ENCODE results near the gene HLA-G. TPM values are rescaled to one million over a fixed set of nuclear protein-coding genes. Genes with fewer than 3 reads are reported as not detected.

The HLA-G gene
- total RNA-seq, 2 experiments from 2014 or later: 2.7 to 2.9 TPM

- Mint-ChIP-seq H3K4me3 (no peak overlapping the region), H3K9me3 (no peaks in the 10 kb centered on the region), H3K27me3 (peaks cover 52% of the 10 kb centered on the region), H3K27ac (no peak overlapping the region), H3K4me1 (ENCODE audit: low read depth) (peaks cover 14% of the 10 kb centered on the region), H3K36me3 (ENCODE audit: low read depth) (no peaks in the 10 kb centered on the region)
- no peak for TF ChIP-seq CTCF (IDR thresholded peaks at IDR 0.05)
- intact Hi-C loops (cut with DNase I, micrococcal nuclease): no loop called here
- POLR2A ChIA-PET: no interaction called here
- Histone ChIP-seq H3K4me3 (ENCODE audit: low read length) (no peak overlapping the region), H3K27ac (ENCODE audit: low read depth in 1 of 2, low read length in 2 of 2) (no peak overlapping the region), H3K4me1 (ENCODE audit: insufficient read depth, low read length) (peaks cover 15% of the 10 kb centered on the region), H3K27me3 (ENCODE audit: control insufficient read depth in 1 of 2, insufficient read depth in 2 of 2, low read length in 2 of 2) (peaks cover 24 to 40% of the 10 kb centered on the region in 2 experiments), H3K9me3 (ENCODE audit: control insufficient read depth in 1 of 2, insufficient read depth in 1 of 2, low read length in 2 of 2) (peaks cover 6 to 7% of the 10 kb centered on the region in 2 experiments), H3K36me3 (ENCODE audit: insufficient read depth, low read length) (no peaks in the 10 kb centered on the region)
- ATAC-seq (ENCODE audit: poor library complexity): peak; percentile 54
- CTCF ChIA-PET: interaction anchor here (1.7 kb wide), 1 partner anchor 168 kb away, joined by 5 read pairs; no protein-coding TSS in a partner anchor
- DNase-seq: peak in 6 of 14 experiments; percentile 13 to 48 (median 28)
Observed at GRCh38 chr6:29845405-29846006, 17.9 kb downstream of the HLA-G start.

DNA sequence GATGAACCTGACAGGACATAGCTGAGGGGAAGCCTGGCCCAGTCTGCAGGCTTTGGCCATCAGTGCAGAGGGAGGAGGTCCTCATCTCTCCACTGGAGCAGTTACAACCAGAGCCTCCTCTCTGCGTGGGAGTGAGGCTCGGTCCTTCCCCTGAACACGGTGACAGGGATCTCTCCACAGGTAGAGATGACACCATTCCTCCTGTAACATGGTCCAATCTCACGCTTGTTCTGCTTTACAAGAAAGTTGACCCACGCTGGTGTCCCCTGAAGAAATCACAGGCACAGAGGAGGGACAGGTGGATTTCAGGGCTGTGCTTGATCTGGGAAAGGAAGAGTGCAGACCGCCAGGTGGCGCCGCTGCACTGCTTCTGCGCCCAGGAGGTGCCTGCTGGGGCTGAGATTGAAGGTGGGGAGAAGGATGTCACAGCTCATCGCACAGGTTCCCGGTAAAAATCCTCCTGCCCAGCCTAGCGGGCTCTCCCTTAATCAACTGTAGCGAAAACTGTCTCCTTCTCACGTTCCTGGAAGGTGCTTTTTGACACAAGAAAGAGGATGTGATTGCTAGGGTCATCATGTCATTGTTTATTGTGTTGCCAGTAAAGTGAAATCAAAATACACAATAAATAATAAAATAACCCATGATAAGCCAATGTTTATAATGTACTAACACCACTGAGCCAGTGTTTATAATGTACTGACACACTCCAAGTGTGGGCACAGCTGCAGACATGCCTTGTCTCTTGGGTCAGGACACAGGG lies 20.4 kb downstream of the HLA-G start:
- POLR2A ChIA-PET: interaction anchor here (1.0 to 1.2 kb wide), 4 partner anchors 78 to 128 kb away, joined by 3 to 5 read pairs (median 4); no protein-coding TSS in a partner anchor
- ATAC-seq (ENCODE audit: poor library complexity) (peak; percentile 89), DNase-seq (peak; percentile 75 to 92 (median 84))
- CTCF ChIA-PET: interaction anchor here (0.6 to 2.7 kb wide), 15 partner anchors 10 to 177 kb away, joined by 3 to 35 read pairs (median 4); no protein-coding TSS in a partner anchor
- H3K36me3 ChIP-seq (ENCODE audit: insufficient read depth, low read length): no peaks in the 10 kb centered on the region
- intact Hi-C loops (cut with DNase I, micrococcal nuclease): loop anchor here (1.0 to 2.0 kb wide), 6 partner anchors 119 to 323 kb away; no protein-coding TSS in a partner anchor
- H3K9me3 Mint-ChIP-seq: no peaks in the 10 kb centered on the region
- H3K36me3 Mint-ChIP-seq (ENCODE audit: low read depth): no peaks in the 10 kb centered on the region
- H3K27ac ChIP-seq (ENCODE audit: low read depth in 1 of 2, low read length in 2 of 2): no peak overlapping the region
- H3K27me3 ChIP-seq (ENCODE audit: control insufficient read depth in 1 of 2, insufficient read depth in 2 of 2, low read length in 2 of 2): peaks cover 29 to 54% of the 10 kb centered on the region in 2 experiments
- peaks cover 2 to 6% of the 10 kb centered on the region in 2 experiments for H3K9me3 ChIP-seq (ENCODE audit: control insufficient read depth in 1 of 2, insufficient read depth in 1 of 2, low read length in 2 of 2)
- H3K4me1 Mint-ChIP-seq (ENCODE audit: low read depth): peaks cover 14% of the 10 kb centered on the region
- H3K4me3 ChIP-seq (ENCODE audit: low read length): no peak overlapping the region
- no peak overlapping the region for H3K27ac Mint-ChIP-seq
- H3K4me1 ChIP-seq (ENCODE audit: insufficient read depth, low read length): peaks cover 15% of the 10 kb centered on the region
- no peak overlapping the region for H3K4me3 Mint-ChIP-seq
- TF ChIP-seq CTCF (IDR thresholded peaks at IDR 0.05): peak; percentile 97
- peaks cover 72% of the 10 kb centered on the region for H3K27me3 Mint-ChIP-seq

GRCh38 chr6:29850011-29850553 lies 22.5 kb downstream of the HLA-G start:
- peaks cover 0 to 6% of the 10 kb centered on the region in 2 experiments for H3K9me3 ChIP-seq (ENCODE audit: control insufficient read depth in 1 of 2, insufficient read depth in 1 of 2, low read length in 2 of 2)
- H3K27me3 ChIP-seq (ENCODE audit: control insufficient read depth in 1 of 2, insufficient read depth in 2 of 2, low read length in 2 of 2): peaks cover 19 to 56% of the 10 kb centered on the region in 2 experiments
- H3K36me3 Mint-ChIP-seq (ENCODE audit: low read depth): no peaks in the 10 kb centered on the region
- TF ChIP-seq CTCF (IDR thresholded peaks at IDR 0.05): no peak
- no peaks in the 10 kb centered on the region for H3K9me3 Mint-ChIP-seq
- no peaks in the 10 kb centered on the region for H3K36me3 ChIP-seq (ENCODE audit: insufficient read depth, low read length)
- H3K4me1 ChIP-seq (ENCODE audit: insufficient read depth, low read length): peaks cover 15% of the 10 kb centered on the region
- CTCF ChIA-PET: no interaction called here
- H3K4me1 Mint-ChIP-seq (ENCODE audit: low read depth): peaks cover 14% of the 10 kb centered on the region
- H3K27ac ChIP-seq (ENCODE audit: low read depth in 1 of 2, low read length in 2 of 2): no peak overlapping the region
- ATAC-seq (ENCODE audit: poor library complexity) (no peak), DNase-seq (peak in 7 of 14 experiments; percentile 18 to 46 (median 30))
- H3K27me3 Mint-ChIP-seq: peaks cover 75% of the 10 kb centered on the region
- H3K4me3 ChIP-seq (ENCODE audit: low read length): peak overlapping the region; percentile 45
- H3K27ac Mint-ChIP-seq: no peak overlapping the region
- POLR2A ChIA-PET: interaction anchor here (2.3 kb wide), 1 partner anchor 115 kb away, joined by 9 read pairs; no protein-coding TSS in a partner anchor
- H3K4me3 Mint-ChIP-seq: peak overlapping the region; percentile 30
- intact Hi-C loops (cut with DNase I, micrococcal nuclease): loop anchor here in 1 of 2 experiments (10.0 kb wide), 1 partner anchor 65 kb away; no protein-coding TSS in a partner anchor
